Mononuclear cell (primary cell): ENCODE results near the gene GRXCR1. TPM values are rescaled to one million over a fixed set of nuclear protein-coding genes. Genes with fewer than 3 reads are reported as not detected.

ENCODE experiments used
- H3K27me3 ChIP-seq: 2 replicates; pipeline ENCODE4 v1.6.0; 2011; ENCODE audit warnings: low read length, control low read depth; ENCODE audit not compliant: insufficient read depth
- H3K4me1 ChIP-seq: 2 replicates; pipeline ENCODE4 v1.5.1; 2011; ENCODE audit warnings: mild to moderate bottlenecking, low read length, control low read depth; ENCODE audit not compliant: insufficient read depth
- H3K4me3 ChIP-seq: 2 replicates; pipeline ENCODE4 v1.5.1; 2011; ENCODE audit warnings: mild to moderate bottlenecking, low read length, moderate library complexity
- H3K9me3 ChIP-seq: 2 replicates; pipeline ENCODE4 v1.5.1; 2011; ENCODE audit warnings: low read depth, mild to moderate bottlenecking, control low read depth, low read length
- total RNA-seq: library from RNA; depleted of rRNA; stranded (reverse); fragments of >200 nt; gene quantifications from one replicate; pipeline ENCODE4 v1.2.3, GENCODE V29; 2012

Gene GRXCR1
- total RNA-seq, 1 donor, result not detected

- Histone ChIP-seq H3K27me3 (no peaks in the 10 kb centered on the region), H3K4me3 (no peak overlapping the region), H3K4me1 (no peaks in the 10 kb centered on the region), H3K9me3 (no peaks in the 10 kb centered on the region)
These were observed 14.6 kb downstream of the GRXCR1 start for GRCh38 chr4:42906891-42907759.

GRCh38 chr4:42910459-42910858, 17.9 kb downstream of the GRXCR1 start:
- Histone ChIP-seq H3K9me3 (no peaks in the 10 kb centered on the region), H3K4me1 (no peaks in the 10 kb centered on the region), H3K27me3 (no peaks in the 10 kb centered on the region), H3K4me3 (no peak overlapping the region)

GRCh38 chr4:42914937-42915336, 22.4 kb downstream of the GRXCR1 start:
- Histone ChIP-seq H3K9me3 (no peaks in the 10 kb centered on the region), H3K4me3 (no peak overlapping the region), H3K27me3 (no peaks in the 10 kb centered on the region), H3K4me1 (no peaks in the 10 kb centered on the region)

- no peaks in the 10 kb centered on the region for H3K4me1 ChIP-seq
- H3K27me3 ChIP-seq, result no peaks in the 10 kb centered on the region
- H3K9me3 ChIP-seq, result no peaks in the 10 kb centered on the region
- H3K4me3 ChIP-seq, result no peak overlapping the region
These were observed 23.0 kb downstream of the GRXCR1 start for GRCh38 chr4:42915484-42915883.

GRCh38 chr4:42917296-42917695, 24.8 kb downstream of the GRXCR1 start:
- H3K9me3 ChIP-seq, result no peaks in the 10 kb centered on the region
- no peaks in the 10 kb centered on the region for H3K27me3 ChIP-seq
- H3K4me1 ChIP-seq, result no peaks in the 10 kb centered on the region
- no peak overlapping the region for H3K4me3 ChIP-seq

GRCh38 chr4:42923431-42923830, 30.9 kb downstream of the GRXCR1 start:
- no peaks in the 10 kb centered on the region for H3K27me3 ChIP-seq
- H3K4me3 ChIP-seq, result no peak overlapping the region
- no peaks in the 10 kb centered on the region for H3K9me3 ChIP-seq
- H3K4me1 ChIP-seq, result no peaks in the 10 kb centered on the region

GRCh38 chr4:42925921-42926320, 33.4 kb downstream of the GRXCR1 start:
- H3K4me1 ChIP-seq, result no peaks in the 10 kb centered on the region
- no peaks in the 10 kb centered on the region for H3K9me3 ChIP-seq
- H3K27me3 ChIP-seq, result no peaks in the 10 kb centered on the region
- no peak overlapping the region for H3K4me3 ChIP-seq

GRCh38 chr4:42927946-42928345, 35.4 kb downstream of the GRXCR1 start:
- H3K27me3 ChIP-seq, result no peaks in the 10 kb centered on the region
- no peak overlapping the region for H3K4me3 ChIP-seq
- H3K9me3 ChIP-seq, result no peaks in the 10 kb centered on the region
- H3K4me1 ChIP-seq, result no peaks in the 10 kb centered on the region

- Histone ChIP-seq H3K27me3 (no peaks in the 10 kb centered on the region), H3K4me1 (no peaks in the 10 kb centered on the region), H3K9me3 (no peaks in the 10 kb centered on the region), H3K4me3 (no peak overlapping the region)
These were observed 36.1 kb downstream of the GRXCR1 start for GRCh38 chr4:42928582-42928981.

GRCh38 chr4:42942216-42942615, 49.7 kb downstream of the GRXCR1 start:
- Histone ChIP-seq H3K4me1 (no peaks in the 10 kb centered on the region), H3K4me3 (no peak overlapping the region), H3K9me3 (no peaks in the 10 kb centered on the region), H3K27me3 (no peaks in the 10 kb centered on the region)

GRCh38 chr4:42945874-42946273, 53.4 kb downstream of the GRXCR1 start:
- Histone ChIP-seq H3K4me1 (no peaks in the 10 kb centered on the region), H3K9me3 (no peaks in the 10 kb centered on the region), H3K27me3 (no peaks in the 10 kb centered on the region), H3K4me3 (no peak overlapping the region)

GRCh38 chr4:42953321-42953720, 60.8 kb downstream of the GRXCR1 start:
- H3K9me3 ChIP-seq, result no peaks in the 10 kb centered on the region
- H3K4me3 ChIP-seq, result no peak overlapping the region
- no peaks in the 10 kb centered on the region for H3K27me3 ChIP-seq
- H3K4me1 ChIP-seq, result no peaks in the 10 kb centered on the region

GRCh38 chr4:42954963-42955669, 62.6 kb downstream of the GRXCR1 start:
- Histone ChIP-seq H3K9me3 (no peaks in the 10 kb centered on the region), H3K4me1 (no peaks in the 10 kb centered on the region), H3K27me3 (no peaks in the 10 kb centered on the region)

GRCh38 chr4:42955746-42956505, 63.4 kb downstream of the GRXCR1 start:
- no peaks in the 10 kb centered on the region for H3K9me3 ChIP-seq
- H3K4me1 ChIP-seq, result no peaks in the 10 kb centered on the region
- no peak overlapping the region for H3K4me3 ChIP-seq

More at GRCh38 chr4:42954963-42955669, 62.6 kb downstream of the GRXCR1 start:
- no peak overlapping the region for H3K4me3 ChIP-seq

GRCh38 chr4:42965326-42965725, 72.8 kb downstream of the GRXCR1 start:
- Histone ChIP-seq H3K9me3 (no peaks in the 10 kb centered on the region), H3K27me3 (no peaks in the 10 kb centered on the region), H3K4me3 (no peak overlapping the region), H3K4me1 (no peaks in the 10 kb centered on the region)

More at GRCh38 chr4:42955746-42956505, 63.4 kb downstream of the GRXCR1 start:
- H3K27me3 ChIP-seq, result no peaks in the 10 kb centered on the region
